Liver (tissue), 9 donors: ENCODE results near the gene FGG. TPM values are rescaled to one million over a fixed set of nuclear protein-coding genes. Genes with fewer than 3 reads are reported as not detected.

ENCODE experiments used
- DNase-seq: peaks from one replicate; pipeline ENCODE4 v3.0.0-alpha.2; 2017; ENCODE audit warnings: low spot score
- H3K27ac ChIP-seq, 2 donors: one replicate each; pipeline ENCODE4 v1.7.0; 2013; ENCODE audit warnings: inconsistent platforms in 2 of 2, low read length in 2 of 2, control low read depth in 1 of 2, low read depth in 1 of 2, mild to moderate bottlenecking in 1 of 2
- H3K27me3 ChIP-seq, 4 donors: one replicate each; pipeline versions ENCODE4 v1.6.1 to v1.7.0; 2013; ENCODE audit warnings: low read length in 3 of 4, inconsistent platforms in 1 of 4, mild to moderate bottlenecking in 1 of 4, moderate library complexity in 1 of 4; ENCODE audit not compliant: control insufficient read depth in 4 of 4, insufficient read depth in 4 of 4
- H3K36me3 ChIP-seq, 4 donors: one replicate each; pipeline versions ENCODE4 v1.6.1 to v1.7.0; 2013; ENCODE audit warnings: low read length in 3 of 4, mild to moderate bottlenecking in 3 of 4, low read depth in 1 of 4, moderate library complexity in 1 of 4; ENCODE audit not compliant: control insufficient read depth in 4 of 4, insufficient read depth in 3 of 4
- H3K4me1 ChIP-seq, 4 donors: one replicate each; pipeline versions ENCODE4 v1.6.1 to v1.7.0; 2013; ENCODE audit warnings: low read length in 3 of 4, mild to moderate bottlenecking in 3 of 4, moderate library complexity in 1 of 4; ENCODE audit not compliant: control insufficient read depth in 4 of 4, insufficient read depth in 4 of 4
- H3K4me3 ChIP-seq, 3 donors: one replicate each; pipeline versions ENCODE4 v1.6.1 to v1.7.0; 2013; ENCODE audit warnings: low read length in 3 of 3, control low read depth in 1 of 3, low read depth in 1 of 3, mild to moderate bottlenecking in 1 of 3
- H3K9ac ChIP-seq, 2 donors: one replicate each; pipeline ENCODE4 v1.7.0; 2013; ENCODE audit warnings: low read length in 2 of 2, mild to moderate bottlenecking in 2 of 2, moderate library complexity in 2 of 2, control low read depth in 1 of 2, low read depth in 1 of 2
- H3K9me3 ChIP-seq, 4 donors: one replicate each; pipeline versions ENCODE4 v1.6.1 to v1.7.0; 2013; ENCODE audit warnings: low read length in 3 of 4; ENCODE audit not compliant: control insufficient read depth in 4 of 4
- CTCF ChIP-seq: fragments of 150-350 bp; IDR thresholded peaks from 2 replicates; pipeline ENCODE4 v1.5.1; 2017; ENCODE audit warnings: improper control_type of control experiment, low read depth, low read length; ENCODE audit not compliant: missing input control
- EGR1 ChIP-seq, 2 donors: IDR thresholded peaks; 2 replicates each; pipeline ENCODE4 v1.6.1; 2016 to 2018; ENCODE audit warnings: antibody characterized with exemption in 2 of 2, low read depth in 2 of 2
- FOXA1 ChIP-seq: IDR thresholded peaks from 2 replicates; pipeline ENCODE4 v1.6.1; 2016; ENCODE audit warnings: antibody characterized with exemption
- FOXA2 ChIP-seq: IDR thresholded peaks from 2 replicates; pipeline ENCODE4 v1.6.1; 2016; ENCODE audit warnings: antibody characterized with exemption
- GABPA ChIP-seq, 2 donors: IDR thresholded peaks in 1 of 2; conservative IDR thresholded peaks in 1 of 2; 2 replicates each; pipeline ENCODE4 v1.6.1; 2016; ENCODE audit warnings: antibody characterized with exemption in 2 of 2, mild to moderate bottlenecking in 1 of 2, moderate library complexity in 1 of 2
- HNF4A ChIP-seq, 2 donors: conservative IDR thresholded peaks; 2 replicates each; pipeline ENCODE4 v1.6.1; 2016; ENCODE audit warnings: antibody characterized with exemption in 2 of 2, mild to moderate bottlenecking in 2 of 2
- HNF4G ChIP-seq: IDR thresholded peaks from 2 replicates; pipeline ENCODE4 v1.6.1; 2016; ENCODE audit warnings: antibody characterized with exemption
- JUND ChIP-seq, 2 donors: IDR thresholded peaks; 2 replicates each; pipeline ENCODE4 v1.6.1; 2016; ENCODE audit warnings: antibody characterized with exemption in 2 of 2
- NR2F2 ChIP-seq: IDR thresholded peaks from 2 replicates; pipeline ENCODE4 v1.6.1; 2016; ENCODE audit warnings: antibody characterized with exemption
- RAD21 ChIP-seq, 2 donors: IDR thresholded peaks; 2 replicates each; pipeline ENCODE4 v1.6.1; 2016; ENCODE audit warnings: antibody characterized with exemption in 2 of 2, mild to moderate bottlenecking in 2 of 2
- RXRA ChIP-seq, 2 donors: IDR thresholded peaks; 2 replicates each; pipeline ENCODE4 v1.6.1; 2017 to 2018; ENCODE audit warnings: antibody characterized with exemption in 2 of 2, mild to moderate bottlenecking in 1 of 2
- SP1 ChIP-seq: IDR thresholded peaks from 2 replicates; pipeline ENCODE4 v1.6.1; 2018; ENCODE audit warnings: antibody characterized with exemption, mild to moderate bottlenecking
- TAF1 ChIP-seq: conservative IDR thresholded peaks from 2 replicates; pipeline ENCODE4 v1.6.1; 2016; ENCODE audit warnings: antibody characterized with exemption, mild to moderate bottlenecking
- YY1 ChIP-seq: IDR thresholded peaks from 2 replicates; pipeline ENCODE4 v1.6.1; 2016; ENCODE audit warnings: antibody characterized with exemption, mild to moderate bottlenecking
- WGBS: extraction: QIAGEN DNeasy Blood & Tissue Kit; methylation state at CpG from one replicate; pipeline ENCODE4 v1.1.7; 2013; 5-methylcytosine and 5-hydroxymethylcytosine counted together
- polyA plus RNA-seq, 2 donors: library from polyadenylated mRNA; stranded (reverse) in 1 of 2; unstranded in 1 of 2; fragments of 200-250 nt in 1 of 2; fragments of >200 nt in 1 of 2; fragmentation: Nextera tagmentation in 1 of 2; extraction: Ambion mirVana in 1 of 2; gene quantifications; one replicate each; pipeline versions ENCODE4 v1.2.1 to v1.2.3, GENCODE V29; 2013 to 2015
- total RNA-seq, 2 donors: library from RNA; depleted of rRNA; stranded (reverse); fragments of >200 nt; gene quantifications; one replicate each; pipeline ENCODE4 v1.2.3, GENCODE V29; 2014
- TF ChIP-seq, protein P1 (sequence below): IDR thresholded peaks from 2 replicates; pipeline ENCODE4 v1.6.1; 2016; ENCODE audit warnings: antibody characterized with exemption
- TF ChIP-seq, protein P2 (sequence below): IDR thresholded peaks from 2 replicates; pipeline ENCODE4 v1.6.1; 2016; ENCODE audit warnings: antibody characterized with exemption, mild to moderate bottlenecking
- TF ChIP-seq, protein P3 (sequence below): IDR thresholded peaks from 2 replicates; pipeline ENCODE4 v1.6.1; 2016; ENCODE audit warnings: antibody characterized with exemption
- TF ChIP-seq, protein P4 (sequence below): IDR thresholded peaks from 2 replicates; pipeline ENCODE4 v1.6.1; 2016; ENCODE audit warnings: antibody characterized with exemption
- donor health status: healthy.
- donor health status: healthy.
- donor health status: healthy.
- donor health status: healthy.
- donor health status: healthy.

FGG gene
- total and polyA plus RNA-seq, 4 donors, result 7,404 to 20,700 (median 15,071) TPM

- Histone ChIP-seq H3K4me1 (peaks cover 2 to 33% (median 11%) of the 10 kb centered on the region in 4 donors), H3K27ac (peak overlapping the region; percentile 76 to 87), H3K9me3 (no peaks in the 10 kb centered on the region), H3K4me3 (peak overlapping the region; percentile 7 to 58 (median 31)), H3K27me3 (no peaks in the 10 kb centered on the region), H3K36me3 (peaks cover 2 to 12% (median 9%) of the 10 kb centered on the region in 4 donors), H3K9ac (peak overlapping the region in 1 of 2 donors; percentile 16)
- TF ChIP-seq SP1, result no peak
- TF ChIP-seq JUND (IDR thresholded peaks at IDR 0.05), result no peak
- TF ChIP-seq FOXA2, result peak; percentile 62
- TF ChIP-seq HNF4A (conservative IDR thresholded peaks at IDR 0.05), result peak; percentile 73 to 85
- TF ChIP-seq, protein P1, sequence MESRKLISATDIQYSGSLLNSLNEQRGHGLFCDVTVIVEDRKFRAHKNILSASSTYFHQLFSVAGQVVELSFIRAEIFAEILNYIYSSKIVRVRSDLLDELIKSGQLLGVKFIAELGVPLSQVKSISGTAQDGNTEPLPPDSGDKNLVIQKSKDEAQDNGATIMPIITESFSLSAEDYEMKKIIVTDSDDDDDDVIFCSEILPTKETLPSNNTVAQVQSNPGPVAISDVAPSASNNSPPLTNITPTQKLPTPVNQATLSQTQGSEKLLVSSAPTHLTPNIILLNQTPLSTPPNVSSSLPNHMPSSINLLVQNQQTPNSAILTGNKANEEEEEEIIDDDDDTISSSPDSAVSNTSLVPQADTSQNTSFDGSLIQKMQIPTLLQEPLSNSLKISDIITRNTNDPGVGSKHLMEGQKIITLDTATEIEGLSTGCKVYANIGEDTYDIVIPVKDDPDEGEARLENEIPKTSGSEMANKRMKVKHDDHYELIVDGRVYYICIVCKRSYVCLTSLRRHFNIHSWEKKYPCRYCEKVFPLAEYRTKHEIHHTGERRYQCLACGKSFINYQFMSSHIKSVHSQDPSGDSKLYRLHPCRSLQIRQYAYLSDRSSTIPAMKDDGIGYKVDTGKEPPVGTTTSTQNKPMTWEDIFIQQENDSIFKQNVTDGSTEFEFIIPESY, result peak; percentile 23
- TF ChIP-seq GABPA (IDR thresholded peaks at IDR 0.05 in 1 of 2, conservative IDR thresholded peaks at IDR 0.05 in 1 of 2), result no peak
- TF ChIP-seq NR2F2, result peak; percentile 58
- TF ChIP-seq RAD21 (IDR thresholded peaks at IDR 0.05), result no peak
- TF ChIP-seq CTCF, result no peak
- TF ChIP-seq FOXA1, result no peak
- TF ChIP-seq YY1, result no peak
- TF ChIP-seq HNF4G, result no peak
- TF ChIP-seq, protein P2, sequence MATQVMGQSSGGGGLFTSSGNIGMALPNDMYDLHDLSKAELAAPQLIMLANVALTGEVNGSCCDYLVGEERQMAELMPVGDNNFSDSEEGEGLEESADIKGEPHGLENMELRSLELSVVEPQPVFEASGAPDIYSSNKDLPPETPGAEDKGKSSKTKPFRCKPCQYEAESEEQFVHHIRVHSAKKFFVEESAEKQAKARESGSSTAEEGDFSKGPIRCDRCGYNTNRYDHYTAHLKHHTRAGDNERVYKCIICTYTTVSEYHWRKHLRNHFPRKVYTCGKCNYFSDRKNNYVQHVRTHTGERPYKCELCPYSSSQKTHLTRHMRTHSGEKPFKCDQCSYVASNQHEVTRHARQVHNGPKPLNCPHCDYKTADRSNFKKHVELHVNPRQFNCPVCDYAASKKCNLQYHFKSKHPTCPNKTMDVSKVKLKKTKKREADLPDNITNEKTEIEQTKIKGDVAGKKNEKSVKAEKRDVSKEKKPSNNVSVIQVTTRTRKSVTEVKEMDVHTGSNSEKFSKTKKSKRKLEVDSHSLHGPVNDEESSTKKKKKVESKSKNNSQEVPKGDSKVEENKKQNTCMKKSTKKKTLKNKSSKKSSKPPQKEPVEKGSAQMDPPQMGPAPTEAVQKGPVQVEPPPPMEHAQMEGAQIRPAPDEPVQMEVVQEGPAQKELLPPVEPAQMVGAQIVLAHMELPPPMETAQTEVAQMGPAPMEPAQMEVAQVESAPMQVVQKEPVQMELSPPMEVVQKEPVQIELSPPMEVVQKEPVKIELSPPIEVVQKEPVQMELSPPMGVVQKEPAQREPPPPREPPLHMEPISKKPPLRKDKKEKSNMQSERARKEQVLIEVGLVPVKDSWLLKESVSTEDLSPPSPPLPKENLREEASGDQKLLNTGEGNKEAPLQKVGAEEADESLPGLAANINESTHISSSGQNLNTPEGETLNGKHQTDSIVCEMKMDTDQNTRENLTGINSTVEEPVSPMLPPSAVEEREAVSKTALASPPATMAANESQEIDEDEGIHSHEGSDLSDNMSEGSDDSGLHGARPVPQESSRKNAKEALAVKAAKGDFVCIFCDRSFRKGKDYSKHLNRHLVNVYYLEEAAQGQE, result no peak
- TF ChIP-seq RXRA (IDR thresholded peaks at IDR 0.05), result peak; percentile 64 to 82
- no peak for TF ChIP-seq EGR1 (IDR thresholded peaks at IDR 0.05; ENCODE audit: low read depth in 2 of 2)
- TF ChIP-seq, protein P3, sequence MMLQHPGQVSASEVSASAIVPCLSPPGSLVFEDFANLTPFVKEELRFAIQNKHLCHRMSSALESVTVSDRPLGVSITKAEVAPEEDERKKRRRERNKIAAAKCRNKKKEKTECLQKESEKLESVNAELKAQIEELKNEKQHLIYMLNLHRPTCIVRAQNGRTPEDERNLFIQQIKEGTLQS, result no peak
- no peak for TF ChIP-seq TAF1
- TF ChIP-seq, protein P4, sequence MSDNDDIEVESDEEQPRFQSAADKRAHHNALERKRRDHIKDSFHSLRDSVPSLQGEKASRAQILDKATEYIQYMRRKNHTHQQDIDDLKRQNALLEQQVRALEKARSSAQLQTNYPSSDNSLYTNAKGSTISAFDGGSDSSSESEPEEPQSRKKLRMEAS, result peak; percentile 6
- DNase-seq, result no peak
- WGBS, result 27% methylated on average over 4 of the region's 4 CpGs
Measured at GRCh38 chr4:154560824-154561231, 51.6 kb downstream of the FGG start.
